ENCODE results near the gene TGFBR2. TPM values are rescaled to one million over a fixed set of nuclear protein-coding genes. Genes with fewer than 3 reads are reported as not detected.

TGFBR2 gene
- polyA plus RNA-seq, 4 donors, result 6.0 to 77.5 (median 31.9) TPM

GRCh38 chr3:30605005-30605404, 1.4 kb upstream of the TGFBR2 start:
- FAIRE-seq (no peak), DNase-seq (no peak)
- Histone ChIP-seq H3K9me3 (ENCODE audit: control insufficient read depth in 2 of 2, insufficient read depth in 1 of 2, low read depth in 1 of 2, low read length in 1 of 2) (no peaks in the 10 kb centered on the region), H3K4me3 (ENCODE audit: low read depth in 1 of 3, low read length in 3 of 3) (no peak overlapping the region), H3K27me3 (ENCODE audit: control insufficient read depth in 3 of 3, insufficient read depth in 3 of 3, low read length in 3 of 3) (no peaks in the 10 kb centered on the region), H3K27ac (ENCODE audit: low read depth in 1 of 3, low read length in 2 of 3) (peak overlapping the region; percentile 43 to 93 (median 53)), H3K36me3 (ENCODE audit: control insufficient read depth in 3 of 3, insufficient read depth in 2 of 3, low read depth in 1 of 3, low read length in 3 of 3) (no peaks in the 10 kb centered on the region), H3K4me1 (ENCODE audit: control insufficient read depth in 3 of 3, insufficient read depth in 2 of 3, low read depth in 1 of 3, low read length in 2 of 3) (peaks cover 3 to 15% (median 14%) of the 10 kb centered on the region in 3 donors)
- 57 to 75% (median 65%) methylated on average over 4 of the region's 4 CpGs for WGBS, 3 donors

DNA sequence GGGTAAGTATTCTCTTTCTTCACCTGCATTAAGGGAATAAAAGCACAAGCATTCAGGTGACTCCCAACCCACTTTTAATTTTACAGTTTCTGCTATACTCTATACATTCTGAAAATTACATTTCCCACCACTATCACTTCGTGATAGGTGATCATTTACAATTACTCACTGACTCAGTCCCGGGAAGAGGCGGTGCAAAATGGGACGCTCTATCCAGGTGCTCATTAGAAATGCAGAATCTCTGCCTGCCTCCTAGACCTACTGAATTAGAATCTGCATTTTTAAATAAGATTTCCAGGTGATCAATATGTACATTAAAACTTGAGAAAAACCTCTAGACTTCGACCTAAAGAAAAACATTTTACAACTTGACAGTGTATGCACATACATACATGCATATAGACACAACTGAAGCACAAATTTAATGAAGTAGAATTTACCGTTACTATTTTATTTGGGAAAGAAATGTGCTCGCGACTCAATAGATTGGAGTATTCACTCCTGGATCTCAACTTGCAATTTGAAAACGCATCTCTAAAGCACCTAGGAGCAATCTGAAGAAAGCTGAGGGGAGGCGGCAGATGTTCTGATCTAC, 598 bp upstream of the TGFBR2 start:
- 5 to 23% (median 14%) methylated on average over 10 of the region's 10 CpGs for WGBS, 3 donors
- no peaks in the 10 kb centered on the region for H3K36me3 ChIP-seq (ENCODE audit: control insufficient read depth in 3 of 3, insufficient read depth in 2 of 3, low read depth in 1 of 3, low read length in 3 of 3)
- DNase-seq (peak in 1 of 2 donors; percentile 37), FAIRE-seq (no peak)
- no peaks in the 10 kb centered on the region for H3K27me3 ChIP-seq (ENCODE audit: control insufficient read depth in 3 of 3, insufficient read depth in 3 of 3, low read length in 3 of 3)
- H3K27ac ChIP-seq (ENCODE audit: low read depth in 1 of 3, low read length in 2 of 3), result peak overlapping the region; percentile 90 to 100 (median 93)
- H3K9me3 ChIP-seq (ENCODE audit: control insufficient read depth in 2 of 2, insufficient read depth in 1 of 2, low read depth in 1 of 2, low read length in 1 of 2), result no peaks in the 10 kb centered on the region
- peak overlapping the region in 2 of 3 donors; percentile 82 to 93 for H3K4me3 ChIP-seq (ENCODE audit: low read depth in 1 of 3, low read length in 3 of 3)
- H3K4me1 ChIP-seq (ENCODE audit: control insufficient read depth in 3 of 3, insufficient read depth in 2 of 3, low read depth in 1 of 3, low read length in 2 of 3), result peaks cover 3 to 15% (median 14%) of the 10 kb centered on the region in 3 donors

GRCh38 chr3:30607032-30607833, 832 bp downstream of the TGFBR2 start:
- H3K4me1 ChIP-seq (ENCODE audit: control insufficient read depth in 3 of 3, insufficient read depth in 2 of 3, low read depth in 1 of 3, low read length in 2 of 3), result peaks cover 3 to 17% (median 16%) of the 10 kb centered on the region in 3 donors
- peak overlapping the region; percentile 82 to 100 (median 93) for H3K4me3 ChIP-seq (ENCODE audit: low read depth in 1 of 3, low read length in 3 of 3)
- no peaks in the 10 kb centered on the region for H3K36me3 ChIP-seq (ENCODE audit: control insufficient read depth in 3 of 3, insufficient read depth in 2 of 3, low read depth in 1 of 3, low read length in 3 of 3)
- DNase-seq (peak; percentile 66 to 82), FAIRE-seq (peak; percentile 53)
- WGBS, 3 donors, result 1 to 2% (median 1%) methylated on average over 44 to 45 of the region's 45 CpGs
- H3K27me3 ChIP-seq (ENCODE audit: control insufficient read depth in 3 of 3, insufficient read depth in 3 of 3, low read length in 3 of 3), result no peaks in the 10 kb centered on the region
- peak overlapping the region; percentile 90 to 100 (median 93) for H3K27ac ChIP-seq (ENCODE audit: low read depth in 1 of 3, low read length in 2 of 3)
- no peaks in the 10 kb centered on the region for H3K9me3 ChIP-seq (ENCODE audit: control insufficient read depth in 2 of 2, insufficient read depth in 1 of 2, low read depth in 1 of 2, low read length in 1 of 2)

DNA sequence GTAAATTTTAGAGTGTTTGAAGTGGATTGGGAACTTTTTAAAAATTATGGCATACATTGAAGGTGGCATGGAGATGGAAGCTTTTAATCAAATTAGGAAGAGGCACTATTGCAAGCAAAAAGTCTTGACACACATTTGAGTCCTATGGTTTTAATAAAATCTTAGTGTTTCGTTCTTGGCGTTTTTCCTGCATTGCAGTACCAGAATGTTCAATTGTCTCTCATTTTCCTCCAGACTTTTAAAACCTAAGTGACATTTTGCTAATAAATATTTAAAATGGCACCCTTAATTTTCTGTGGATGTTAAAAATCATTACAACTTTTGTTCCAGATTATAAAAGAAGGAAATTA, 2.2 kb downstream of the TGFBR2 start:
- Histone ChIP-seq H3K4me3 (ENCODE audit: low read depth in 1 of 3, low read length in 3 of 3) (peak overlapping the region; percentile 19 to 93 (median 45)), H3K27me3 (ENCODE audit: control insufficient read depth in 3 of 3, insufficient read depth in 3 of 3, low read length in 3 of 3) (no peaks in the 10 kb centered on the region), H3K27ac (ENCODE audit: low read depth in 1 of 3, low read length in 2 of 3) (peak overlapping the region in 2 of 3 donors; percentile 75 to 93), H3K4me1 (ENCODE audit: control insufficient read depth in 3 of 3, insufficient read depth in 2 of 3, low read depth in 1 of 3, low read length in 2 of 3) (peaks cover 3 to 20% (median 18%) of the 10 kb centered on the region in 3 donors), H3K9me3 (ENCODE audit: control insufficient read depth in 2 of 2, insufficient read depth in 1 of 2, low read depth in 1 of 2, low read length in 1 of 2) (no peaks in the 10 kb centered on the region), H3K36me3 (ENCODE audit: control insufficient read depth in 3 of 3, insufficient read depth in 2 of 3, low read depth in 1 of 3, low read length in 3 of 3) (no peaks in the 10 kb centered on the region)
- no peak for DNase-seq
- FAIRE-seq, result no peak
- 36 to 58% (median 52%) methylated on average over 2 of the region's 2 CpGs for WGBS, 3 donors

GRCh38 chr3:30609930-30610701, 3.7 kb downstream of the TGFBR2 start:
- H3K36me3 ChIP-seq (ENCODE audit: control insufficient read depth in 3 of 3, insufficient read depth in 2 of 3, low read depth in 1 of 3, low read length in 3 of 3), result no peaks in the 10 kb centered on the region
- H3K27me3 ChIP-seq (ENCODE audit: control insufficient read depth in 3 of 3, insufficient read depth in 3 of 3, low read length in 3 of 3), result no peaks in the 10 kb centered on the region
- 65 to 86% (median 77%) methylated on average over 4 of the region's 4 CpGs for WGBS, 3 donors
- DNase-seq (no peak), FAIRE-seq (no peak)
- H3K27ac ChIP-seq (ENCODE audit: low read depth in 1 of 3, low read length in 2 of 3), result peak overlapping the region in 2 of 3 donors; percentile 27 to 83
- peaks cover 5 to 18% (median 18%) of the 10 kb centered on the region in 3 donors for H3K4me1 ChIP-seq (ENCODE audit: control insufficient read depth in 3 of 3, insufficient read depth in 2 of 3, low read depth in 1 of 3, low read length in 2 of 3)
- H3K9me3 ChIP-seq (ENCODE audit: control insufficient read depth in 2 of 2, insufficient read depth in 1 of 2, low read depth in 1 of 2, low read length in 1 of 2), result no peaks in the 10 kb centered on the region
- H3K4me3 ChIP-seq (ENCODE audit: low read depth in 1 of 3, low read length in 3 of 3), result no peak overlapping the region

DNA sequence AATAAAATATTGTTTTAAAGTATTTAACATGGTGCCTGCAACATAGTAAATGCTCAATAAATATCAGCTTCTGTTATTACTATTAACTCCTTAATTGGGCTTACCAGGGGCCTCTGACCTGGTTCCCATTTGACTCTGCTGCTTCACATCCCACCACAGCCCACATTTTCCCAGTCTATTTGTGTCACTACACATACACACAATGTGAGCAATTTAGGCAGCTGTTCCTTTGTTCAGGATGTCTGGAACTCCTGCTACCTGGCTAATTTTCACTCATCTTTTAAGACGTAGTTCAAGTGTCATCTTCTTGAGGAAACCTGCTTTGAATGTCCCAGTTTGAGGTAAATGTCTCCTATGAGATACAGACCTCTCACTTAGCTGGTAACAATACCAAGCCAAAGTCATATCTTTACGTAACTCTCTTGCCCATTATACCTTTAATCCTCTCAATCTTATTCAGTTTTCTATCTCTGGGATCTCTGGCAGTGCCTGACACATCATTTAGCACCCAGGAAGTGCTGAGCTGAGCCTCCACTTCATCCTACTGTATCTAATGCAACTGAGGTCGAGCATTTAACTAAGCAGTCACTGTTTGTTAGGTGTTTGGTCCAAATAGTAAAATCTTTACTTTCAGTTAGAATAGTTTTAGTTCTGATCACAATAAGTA, 4.4 kb downstream of the TGFBR2 start:
- no peaks in the 10 kb centered on the region for H3K36me3 ChIP-seq (ENCODE audit: control insufficient read depth in 3 of 3, insufficient read depth in 2 of 3, low read depth in 1 of 3, low read length in 3 of 3)
- H3K9me3 ChIP-seq (ENCODE audit: control insufficient read depth in 2 of 2, insufficient read depth in 1 of 2, low read depth in 1 of 2, low read length in 1 of 2), result no peaks in the 10 kb centered on the region
- H3K4me3 ChIP-seq (ENCODE audit: low read depth in 1 of 3, low read length in 3 of 3), result peak overlapping the region in 1 of 3 donors; percentile 2
- FAIRE-seq, result no peak
- H3K4me1 ChIP-seq (ENCODE audit: control insufficient read depth in 3 of 3, insufficient read depth in 2 of 3, low read depth in 1 of 3, low read length in 2 of 3), result peaks cover 3 to 14% (median 13%) of the 10 kb centered on the region in 3 donors
- H3K27me3 ChIP-seq (ENCODE audit: control insufficient read depth in 3 of 3, insufficient read depth in 3 of 3, low read length in 3 of 3), result no peaks in the 10 kb centered on the region
- WGBS, 3 donors, result 53 to 75% (median 54%) methylated on average over 3 of the region's 3 CpGs
- no peak for DNase-seq
- peak overlapping the region in 2 of 3 donors; percentile 27 to 83 for H3K27ac ChIP-seq (ENCODE audit: low read depth in 1 of 3, low read length in 2 of 3)

GRCh38 chr3:30611613-30612436, 5.4 kb downstream of the TGFBR2 start:
- Histone ChIP-seq H3K36me3 (ENCODE audit: control insufficient read depth in 3 of 3, insufficient read depth in 2 of 3, low read depth in 1 of 3, low read length in 3 of 3) (no peaks in the 10 kb centered on the region), H3K4me1 (ENCODE audit: control insufficient read depth in 3 of 3, insufficient read depth in 2 of 3, low read depth in 1 of 3, low read length in 2 of 3) (peaks cover 3 to 14% (median 13%) of the 10 kb centered on the region in 3 donors), H3K9me3 (ENCODE audit: control insufficient read depth in 2 of 2, insufficient read depth in 1 of 2, low read depth in 1 of 2, low read length in 1 of 2) (no peaks in the 10 kb centered on the region), H3K27me3 (ENCODE audit: control insufficient read depth in 3 of 3, insufficient read depth in 3 of 3, low read length in 3 of 3) (no peaks in the 10 kb centered on the region), H3K4me3 (ENCODE audit: low read depth in 1 of 3, low read length in 3 of 3) (peak overlapping the region in 1 of 3 donors; percentile 12), H3K27ac (ENCODE audit: low read depth in 1 of 3, low read length in 2 of 3) (peak overlapping the region in 1 of 3 donors; percentile 59)
- WGBS, 3 donors, result 62 to 84% (median 67%) methylated on average over 7 of the region's 7 CpGs
- no peak for FAIRE-seq
- DNase-seq, result no peak

Measured in small intestine (tissue), 7 donors.